Endothelial cell (in vitro differentiated cells): ENCODE results near the gene CDX1. TPM values are rescaled to one million over a fixed set of nuclear protein-coding genes. Genes with fewer than 3 reads are reported as not detected.

Experiments used
- DNase-seq: peaks from one replicate; pipeline ENCODE4 v3.0.0; 2021; ENCODE audit warnings: low spot score
- H3K27ac Mint-ChIP-seq: one replicate; pipeline ENCODE4 v1.8.0; 2021; ENCODE audit warnings: mixed read lengths, inconsistent platforms; ENCODE audit not compliant: unreplicated experiment
- H3K27me3 Mint-ChIP-seq: one replicate; pipeline ENCODE4 v1.8.0; 2021; ENCODE audit warnings: mild to moderate bottlenecking, moderate library complexity, mixed read lengths, inconsistent platforms; ENCODE audit not compliant: unreplicated experiment
- H3K36me3 Mint-ChIP-seq: one replicate; pipeline ENCODE4 v1.8.0; 2021; ENCODE audit warnings: mild to moderate bottlenecking, low read depth, mixed read lengths, inconsistent platforms; ENCODE audit not compliant: unreplicated experiment
- H3K4me1 Mint-ChIP-seq: one replicate; pipeline ENCODE4 v1.8.0; 2021; ENCODE audit warnings: mild to moderate bottlenecking, mixed read lengths, inconsistent platforms; ENCODE audit not compliant: unreplicated experiment
- H3K4me3 Mint-ChIP-seq: one replicate; pipeline ENCODE4 v1.8.0; 2021; ENCODE audit warnings: mild to moderate bottlenecking, mixed read lengths, inconsistent platforms; ENCODE audit not compliant: unreplicated experiment
- H3K9me3 Mint-ChIP-seq: one replicate; pipeline ENCODE4 v1.8.0; 2021; ENCODE audit warnings: mixed read lengths, inconsistent platforms; ENCODE audit not compliant: unreplicated experiment
- total RNA-seq: library from RNA; stranded (reverse); fragmentation: NEBNext Ultra II Directional; extraction: Animal tissue kit (Norgen Biotek cat#: 25700); gene quantifications from one replicate; pipeline ENCODE4 v1.2.1, GENCODE V29; 2021; ENCODE audit not compliant: unreplicated experiment
- TF ChIP-seq, protein P1 (sequence below): fragments of 200-600 bp; sonication (generic); IDR thresholded peaks from one replicate; pipeline ENCODE4 v1.5.0; 2021; ENCODE audit warnings: antibody characterized with exemption; ENCODE audit not compliant: unreplicated experiment

The CDX1 gene
- total RNA-seq, 1 donor from 2014 or later: 0.59 TPM

DNA sequence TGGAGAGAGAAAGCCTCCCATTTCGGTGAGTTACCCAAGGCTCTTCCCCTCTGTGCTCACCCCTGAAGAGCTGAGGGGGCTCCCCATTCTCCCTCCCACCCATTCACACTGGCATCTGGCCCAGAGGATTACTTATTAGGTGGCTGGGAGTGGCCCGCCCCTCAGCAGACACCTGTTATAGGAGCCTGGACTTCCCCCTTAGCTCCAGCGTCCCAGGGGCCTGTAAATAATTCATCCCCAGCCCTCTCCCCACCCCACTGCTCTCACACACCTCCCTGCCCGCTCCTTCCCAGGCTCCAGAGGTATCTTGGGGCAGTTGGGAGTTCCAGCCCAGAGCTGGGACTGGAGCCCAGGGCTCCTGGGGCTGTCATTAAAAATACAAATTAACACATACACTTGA lies 11.7 kb downstream of the CDX1 start:
- peaks cover 18% of the 10 kb centered on the region for H3K4me1 Mint-ChIP-seq
- H3K36me3 Mint-ChIP-seq: no peaks in the 10 kb centered on the region
- H3K27ac Mint-ChIP-seq: no peak overlapping the region
- H3K9me3 Mint-ChIP-seq: no peaks in the 10 kb centered on the region
- H3K27me3 Mint-ChIP-seq: peaks cover 9% of the 10 kb centered on the region
- no peak overlapping the region for H3K4me3 Mint-ChIP-seq
- DNase-seq: no peak
- TF ChIP-seq, protein P1, sequence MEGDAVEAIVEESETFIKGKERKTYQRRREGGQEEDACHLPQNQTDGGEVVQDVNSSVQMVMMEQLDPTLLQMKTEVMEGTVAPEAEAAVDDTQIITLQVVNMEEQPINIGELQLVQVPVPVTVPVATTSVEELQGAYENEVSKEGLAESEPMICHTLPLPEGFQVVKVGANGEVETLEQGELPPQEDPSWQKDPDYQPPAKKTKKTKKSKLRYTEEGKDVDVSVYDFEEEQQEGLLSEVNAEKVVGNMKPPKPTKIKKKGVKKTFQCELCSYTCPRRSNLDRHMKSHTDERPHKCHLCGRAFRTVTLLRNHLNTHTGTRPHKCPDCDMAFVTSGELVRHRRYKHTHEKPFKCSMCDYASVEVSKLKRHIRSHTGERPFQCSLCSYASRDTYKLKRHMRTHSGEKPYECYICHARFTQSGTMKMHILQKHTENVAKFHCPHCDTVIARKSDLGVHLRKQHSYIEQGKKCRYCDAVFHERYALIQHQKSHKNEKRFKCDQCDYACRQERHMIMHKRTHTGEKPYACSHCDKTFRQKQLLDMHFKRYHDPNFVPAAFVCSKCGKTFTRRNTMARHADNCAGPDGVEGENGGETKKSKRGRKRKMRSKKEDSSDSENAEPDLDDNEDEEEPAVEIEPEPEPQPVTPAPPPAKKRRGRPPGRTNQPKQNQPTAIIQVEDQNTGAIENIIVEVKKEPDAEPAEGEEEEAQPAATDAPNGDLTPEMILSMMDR: no peak

GRCh38 chr5:150179019-150179620 lies 12.5 kb downstream of the CDX1 start:
- Mint-ChIP-seq H3K36me3 (no peaks in the 10 kb centered on the region), H3K27me3 (peaks cover 5% of the 10 kb centered on the region)

DNA sequence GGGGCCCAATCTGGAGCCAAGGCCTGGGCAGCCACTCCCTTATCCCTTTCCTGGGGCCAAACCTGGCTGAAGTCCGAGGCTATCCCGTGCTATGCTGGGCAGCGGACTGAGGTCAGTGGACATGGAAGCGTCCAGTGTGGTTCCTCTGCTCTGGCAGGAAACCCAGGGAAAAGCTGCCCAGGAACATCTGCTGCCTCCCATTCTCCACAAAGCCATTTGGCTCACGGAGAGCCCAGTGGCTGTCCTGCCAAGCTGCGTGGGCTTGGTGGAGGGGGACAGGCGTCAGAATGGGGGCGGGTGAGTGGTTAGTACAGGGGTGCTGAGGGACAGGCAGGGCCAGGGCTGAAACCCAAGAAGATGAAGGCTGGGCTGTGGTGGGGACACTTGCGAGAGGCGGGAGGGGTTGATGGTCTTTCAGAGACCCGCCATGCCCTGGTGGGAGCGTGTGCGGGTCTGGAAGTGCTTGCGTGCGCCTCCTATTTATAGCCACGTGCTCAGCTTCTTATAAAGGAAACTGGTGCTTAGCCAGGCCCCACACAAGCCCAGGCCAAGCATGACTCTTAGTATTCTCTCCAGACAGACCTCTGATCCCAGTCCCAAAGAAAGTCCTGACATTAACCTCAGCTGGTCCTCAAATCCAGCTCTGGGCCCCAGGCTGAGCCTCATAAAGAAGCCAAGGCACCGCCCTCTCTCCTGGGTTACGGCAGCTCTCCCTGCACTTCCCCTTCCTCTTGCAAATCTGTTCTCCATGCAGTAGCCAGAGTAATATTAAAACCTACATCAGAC lies 13.9 kb downstream of the CDX1 start:
- H3K27me3 Mint-ChIP-seq: peaks cover 3% of the 10 kb centered on the region
- no peak overlapping the region for H3K27ac Mint-ChIP-seq
- no peak for DNase-seq
- H3K4me3 Mint-ChIP-seq: no peak overlapping the region
- H3K36me3 Mint-ChIP-seq: no peaks in the 10 kb centered on the region
- peaks cover 15% of the 10 kb centered on the region for H3K4me1 Mint-ChIP-seq
- TF ChIP-seq, protein P1: no peak
- no peaks in the 10 kb centered on the region for H3K9me3 Mint-ChIP-seq

More at GRCh38 chr5:150179019-150179620, 12.5 kb downstream of the CDX1 start:
- TF ChIP-seq, protein P1: no peak
- no peak overlapping the region for H3K4me3 Mint-ChIP-seq
- H3K9me3 Mint-ChIP-seq: no peaks in the 10 kb centered on the region
- no peak overlapping the region for H3K27ac Mint-ChIP-seq
- DNase-seq: no peak
- peaks cover 12% of the 10 kb centered on the region for H3K4me1 Mint-ChIP-seq

DNA sequence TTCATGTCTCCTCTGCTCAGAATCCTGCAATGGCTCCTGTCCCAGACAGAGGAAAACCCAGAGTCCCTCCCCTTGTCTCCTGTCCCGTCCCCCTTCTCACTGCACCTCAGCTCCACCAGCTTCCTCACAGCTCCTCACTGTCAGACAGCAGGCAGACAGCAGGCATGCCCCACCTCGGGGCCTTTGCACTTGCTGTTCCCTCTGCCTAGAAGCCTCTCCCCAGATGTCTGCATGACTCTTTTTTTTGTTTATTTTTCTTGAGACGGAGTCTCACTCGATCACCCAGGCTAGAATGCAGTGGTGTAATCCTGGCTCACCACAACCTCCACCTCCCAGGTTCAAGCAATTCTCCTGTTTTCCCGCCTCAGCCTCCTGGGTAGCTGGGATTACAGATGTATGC lies 14.4 kb downstream of the CDX1 start:
- H3K9me3 Mint-ChIP-seq: no peaks in the 10 kb centered on the region
- no peaks in the 10 kb centered on the region for H3K36me3 Mint-ChIP-seq
- TF ChIP-seq, protein P1: no peak
- peaks cover 3% of the 10 kb centered on the region for H3K27me3 Mint-ChIP-seq
- H3K4me3 Mint-ChIP-seq: no peak overlapping the region
- peaks cover 15% of the 10 kb centered on the region for H3K4me1 Mint-ChIP-seq
- DNase-seq: no peak
- H3K27ac Mint-ChIP-seq: no peak overlapping the region
